H4 (cell line): ENCODE data around the gene NAB1. TPM values are rescaled to one million over a fixed set of nuclear protein-coding genes. Genes with fewer than 3 reads are reported as not detected.
"Not testable (repeated sequence)": the region's sequence is repeated elsewhere in the genome, so short reads cannot be mapped to it uniquely, and the experiment has no call there.

Experiments used
- DNase-seq: peaks from one replicate; pipeline ENCODE4 v3.0.0-alpha.2; 2015; ENCODE audit warnings: low spot score
- total RNA-seq: library from RNA; depleted of rRNA; stranded (reverse); fragments of >200 nt; shearing (Covaris generic); gene quantifications from 2 replicates; pipeline ENCODE4 v1.2.3, GENCODE V29; 2014; rRNA removed

The NAB1 gene
- total RNA-seq = 22.6 and 28.7 TPM in 2 replicates

GRCh38 chr2:190649035-190649797 lies at the start of gene NAB1:
Gene NAB1, plus strand, starts transcription at chr2:190649083. Its CDS starts 10,094 bp downstream, at chr2:190659177.
- peak; percentile 14 for DNase-seq

DNA sequence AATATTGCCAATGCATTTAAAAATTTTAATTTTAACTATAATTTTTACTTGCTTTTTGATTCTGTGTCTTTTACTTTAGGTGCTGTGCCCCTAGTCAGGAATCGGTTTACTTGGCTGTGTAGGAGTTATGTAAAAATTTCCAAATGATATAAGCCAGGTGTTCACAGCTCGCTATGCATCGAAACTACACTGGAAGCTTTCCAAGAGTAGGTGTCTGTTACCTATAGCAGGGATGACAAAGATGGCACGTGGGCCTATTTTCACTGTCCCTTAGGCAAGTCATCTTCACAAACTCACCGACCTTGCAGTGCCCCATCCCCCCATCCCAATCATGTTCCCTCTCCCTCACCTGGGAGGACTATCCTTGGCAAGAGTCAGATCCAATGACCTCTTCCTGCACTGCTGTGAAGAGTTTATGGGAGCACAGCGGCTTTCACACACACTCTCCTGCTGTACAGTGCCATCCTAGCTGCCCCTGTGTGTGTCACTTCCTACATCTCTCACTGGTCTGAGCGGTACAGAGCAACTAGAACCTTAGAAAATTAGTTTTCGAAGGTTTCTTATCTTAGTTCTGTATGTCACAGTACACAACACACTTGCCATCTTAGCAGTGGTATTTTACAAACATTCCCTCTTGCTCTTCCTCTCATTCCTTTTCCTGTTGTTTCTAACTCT lies 49.2 kb upstream of the NAB1 start:
- DNase-seq = no peak

DNA sequence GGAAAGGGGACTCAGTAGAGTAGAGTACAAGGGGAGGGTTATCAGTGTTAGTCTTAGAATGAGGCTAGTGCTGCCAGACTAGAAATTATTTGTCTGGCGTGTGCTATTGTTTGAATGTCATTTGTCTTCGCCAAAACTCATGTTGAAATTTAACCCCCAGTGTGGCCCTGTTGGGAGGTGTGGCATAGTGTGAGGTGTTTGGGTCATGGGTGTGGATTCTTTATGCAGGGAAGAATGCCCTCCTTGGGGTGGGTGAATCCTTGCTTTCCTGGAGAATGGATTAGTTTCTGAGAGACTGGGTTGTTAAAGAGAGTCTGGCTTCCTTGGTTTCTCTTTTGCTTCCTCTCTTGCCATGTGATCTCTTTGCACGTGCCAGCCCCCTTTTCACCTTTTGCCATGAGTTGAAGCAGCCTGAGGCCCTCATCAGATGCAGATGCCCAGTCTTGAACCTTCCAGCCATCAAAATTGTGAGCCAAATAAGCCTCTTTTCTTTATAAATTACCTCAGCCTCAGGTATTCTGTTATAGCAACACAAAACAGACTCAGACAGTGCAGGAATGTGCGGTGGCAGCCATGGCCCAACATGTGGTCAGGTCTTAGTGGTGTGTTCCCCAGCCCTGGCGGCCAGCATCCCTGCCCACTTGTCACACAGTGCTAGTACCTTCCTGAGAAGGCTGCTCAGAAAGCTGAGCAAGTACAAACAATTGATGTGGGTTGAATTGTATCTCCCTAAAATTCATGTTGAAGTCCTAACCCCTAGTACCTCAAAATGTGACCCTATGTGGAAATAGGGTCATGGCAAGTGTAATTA lies 48.4 kb upstream of the NAB1 start:
- no peak for DNase-seq

DNA sequence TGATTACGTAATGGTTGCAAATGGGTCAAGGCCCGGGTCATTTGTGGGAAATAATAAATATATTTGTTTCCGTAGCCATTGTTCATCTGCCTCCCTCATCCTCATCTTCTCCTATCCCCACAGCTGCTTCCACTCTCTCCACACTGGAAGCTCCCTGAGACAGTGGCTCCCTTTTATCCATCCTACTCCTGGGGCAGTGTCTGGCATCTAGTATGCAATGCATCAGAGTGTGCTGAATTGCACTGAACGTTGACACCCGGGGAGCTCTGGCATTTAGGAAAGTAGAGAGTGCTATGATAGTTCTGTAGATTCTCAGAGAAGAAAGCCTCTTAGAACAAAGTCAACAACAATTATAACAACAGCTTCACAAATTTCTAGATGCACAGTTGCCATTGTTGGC lies 45.5 kb upstream of the NAB1 start:
- no peak for DNase-seq

GRCh38 chr2:190607014-190607597 lies 41.8 kb upstream of the NAB1 start:
- DNase-seq = peak; percentile 5

GRCh38 chr2:190607657-190608357 lies 41.1 kb upstream of the NAB1 start:
- peak; percentile 54 for DNase-seq

GRCh38 chr2:190608863-190609262 lies 40.0 kb upstream of the NAB1 start:
- not testable (repeated sequence) for DNase-seq

- not testable (repeated sequence) for DNase-seq
Measured at GRCh38 chr2:190609397-190609796, 39.5 kb upstream of the NAB1 start.

DNA sequence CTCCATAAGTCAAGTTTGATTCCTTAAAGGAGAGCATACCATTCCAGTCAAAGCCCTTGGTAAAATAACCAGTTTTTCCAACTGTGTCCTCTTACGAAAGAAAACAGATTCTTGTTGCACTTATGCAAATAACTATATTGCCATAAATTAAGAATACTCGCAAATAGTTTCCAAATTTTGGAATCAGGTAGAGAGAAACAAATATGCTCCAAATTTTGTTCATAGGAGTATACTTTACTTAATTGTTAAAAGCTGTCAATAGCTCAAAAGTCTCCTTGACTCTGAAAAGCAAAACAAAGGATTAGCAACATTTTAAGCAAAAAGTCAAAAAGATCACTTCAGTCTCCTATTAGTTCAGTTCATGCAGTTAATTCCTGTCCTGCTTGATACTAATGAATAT lies 38.4 kb upstream of the NAB1 start:
- not testable (repeated sequence) for DNase-seq

GRCh38 chr2:190615555-190616200 lies 33.2 kb upstream of the NAB1 start:
- no peak for DNase-seq

DNA sequence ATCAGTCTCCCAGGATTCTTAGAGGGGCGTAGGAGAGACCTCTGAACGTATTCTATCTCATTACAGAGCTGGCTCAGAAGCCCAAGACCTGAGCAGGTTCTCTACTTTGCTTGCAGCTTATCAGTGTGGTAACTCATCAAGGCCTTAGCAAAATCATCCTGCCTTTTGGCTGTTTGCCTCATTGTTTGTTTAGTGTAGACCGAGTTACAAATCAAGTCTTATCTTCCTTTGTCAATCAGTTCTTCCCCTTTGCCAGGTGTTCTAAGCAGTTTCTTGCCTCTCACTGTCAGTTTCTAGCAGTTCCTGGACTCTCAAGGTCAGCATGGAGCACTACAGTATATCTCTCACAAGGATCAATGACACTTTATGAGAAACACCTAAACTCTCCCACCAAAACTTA lies 30.9 kb upstream of the NAB1 start:
- no peak for DNase-seq

DNA sequence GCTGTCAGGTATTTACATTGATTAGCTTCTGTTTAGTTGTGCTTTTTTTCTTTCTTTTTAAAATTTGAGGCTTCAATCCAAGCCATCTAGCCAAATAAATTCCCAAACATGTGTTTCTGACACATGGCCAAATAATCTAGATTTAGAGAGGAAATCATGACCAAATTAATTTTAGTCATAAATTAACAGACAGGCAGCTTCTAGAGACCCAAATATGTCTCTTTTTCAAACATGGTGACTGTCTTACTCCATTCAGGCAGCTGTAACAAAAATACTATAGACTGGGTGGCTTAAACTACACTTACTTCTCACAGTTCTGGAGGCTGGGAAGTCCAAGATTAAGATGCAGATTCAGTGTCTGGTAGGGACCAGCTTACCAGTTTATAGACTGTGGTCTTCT lies 23.2 kb upstream of the NAB1 start:
- no peak for DNase-seq

- DNase-seq = no peak
Measured at GRCh38 chr2:190626641-190627210, 22.2 kb upstream of the NAB1 start.

DNA sequence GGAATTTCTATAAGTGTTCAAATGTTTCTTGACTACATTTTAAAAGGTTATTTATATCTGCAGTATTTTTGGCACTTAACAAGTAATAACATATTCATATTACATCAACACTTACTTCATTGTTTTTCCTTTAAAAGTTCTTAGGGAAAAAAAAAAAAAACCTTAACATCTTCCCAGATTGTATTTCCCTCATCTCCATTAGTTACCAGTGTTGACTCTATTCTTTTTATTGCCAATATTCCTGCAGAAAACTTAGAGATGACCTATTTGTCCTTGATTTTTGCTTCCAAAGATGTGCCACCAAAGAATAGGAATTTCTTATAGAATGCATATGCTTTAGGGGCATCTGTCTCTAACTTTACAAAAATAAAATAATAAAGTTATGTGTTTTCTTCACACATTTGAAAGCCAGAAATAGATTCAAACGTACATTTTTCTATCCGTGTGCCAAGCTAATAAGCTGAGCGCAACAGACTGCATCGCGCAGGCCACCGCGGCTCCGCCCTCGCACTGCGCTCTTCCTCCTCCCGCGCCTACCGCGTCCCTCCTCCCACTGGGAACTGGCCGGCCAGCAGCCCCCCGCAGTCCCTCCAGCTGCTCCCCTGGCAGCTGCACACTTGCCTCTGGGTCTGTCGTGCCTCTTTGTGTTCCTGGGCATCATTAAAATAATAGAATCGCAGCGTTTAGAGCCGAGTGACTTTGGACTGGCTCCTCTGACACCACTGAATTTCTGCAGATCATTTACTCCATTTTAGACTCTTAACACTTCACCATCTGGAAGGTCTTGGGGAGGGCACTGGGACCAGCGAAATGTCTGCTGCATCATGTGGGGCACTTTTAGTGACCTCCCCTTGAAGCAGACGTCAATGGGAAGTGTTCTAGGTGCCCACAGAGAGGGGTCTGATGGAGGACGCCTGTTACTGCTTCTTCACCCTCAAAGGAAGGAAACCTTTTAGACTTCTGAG lies 21.2 kb upstream of the NAB1 start:
- DNase-seq = no peak

DNA sequence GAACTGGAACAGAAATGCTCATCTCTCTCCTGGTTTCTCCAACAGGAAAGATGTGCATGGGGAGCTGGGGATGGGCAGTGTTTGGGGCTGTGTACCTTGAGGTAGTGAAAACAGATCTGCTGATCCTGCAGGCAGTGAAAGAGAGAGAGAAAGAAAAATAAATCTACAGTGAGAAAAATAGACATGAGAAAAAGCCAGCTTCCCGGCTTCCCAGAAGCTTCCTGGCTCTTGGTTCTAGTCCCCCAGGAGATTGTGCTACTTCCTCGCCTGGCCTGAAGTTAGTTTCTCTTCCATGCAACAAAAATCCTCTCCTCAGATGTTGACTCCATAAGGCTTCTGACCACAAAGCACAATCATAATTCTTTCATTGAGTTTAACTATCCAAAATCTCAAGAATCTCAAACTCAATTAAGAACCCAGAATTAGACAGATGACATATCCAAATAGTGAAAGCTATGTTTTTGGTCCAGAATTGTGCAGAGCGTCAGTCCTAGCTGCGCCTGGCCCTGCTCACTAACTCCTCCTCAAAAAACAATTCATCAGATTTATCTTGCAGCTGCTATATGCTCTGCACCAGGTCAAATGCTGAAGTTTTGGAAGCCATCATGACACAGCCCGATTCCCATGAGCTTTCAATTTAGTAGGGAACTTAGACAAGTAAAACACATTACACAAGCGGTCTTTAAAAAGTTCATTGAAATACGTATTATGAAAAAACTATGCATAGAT lies 20.1 kb upstream of the NAB1 start:
- DNase-seq = no peak

GRCh38 chr2:190634381-190634780 lies 14.5 kb upstream of the NAB1 start:
- no peak for DNase-seq

DNA sequence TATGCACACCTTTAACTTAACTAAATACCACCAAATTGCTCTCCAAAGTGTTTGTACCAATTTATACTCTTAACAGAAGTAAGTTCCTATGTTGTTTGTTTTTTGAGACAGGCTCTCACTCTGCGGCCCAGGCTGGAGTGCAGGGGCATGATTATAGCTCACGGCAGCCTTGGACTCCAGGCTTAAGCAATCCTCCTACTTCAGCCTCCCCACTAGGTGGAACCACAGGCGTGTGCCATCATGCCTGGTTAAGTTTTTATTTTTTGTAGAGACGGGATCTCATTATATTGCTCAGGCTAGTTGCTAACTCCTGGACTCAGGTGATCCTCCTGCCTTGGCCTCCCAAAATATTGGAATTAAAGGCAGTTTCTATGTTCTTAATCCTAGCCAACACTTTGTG lies 13.1 kb upstream of the NAB1 start:
- no peak for DNase-seq

DNA sequence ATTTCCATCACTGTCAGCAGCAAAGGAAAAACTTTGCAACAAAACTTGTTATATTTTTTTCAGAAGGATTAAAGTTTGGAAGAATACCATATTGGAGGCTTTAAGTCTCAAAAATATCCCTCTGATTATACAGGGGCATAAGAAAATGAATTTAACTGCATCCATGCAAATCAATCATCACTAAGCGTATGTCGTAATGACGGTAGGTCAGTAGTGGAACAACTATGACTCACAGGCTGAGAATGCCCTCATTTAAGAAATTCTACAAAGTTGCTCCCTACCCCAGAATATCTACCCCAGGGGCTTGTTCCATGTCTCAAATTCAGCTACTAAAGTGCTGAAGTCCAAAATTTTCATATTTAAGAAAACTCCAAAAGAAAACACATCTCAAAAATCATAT lies 12.5 kb upstream of the NAB1 start:
- peak; percentile 40 for DNase-seq

DNA sequence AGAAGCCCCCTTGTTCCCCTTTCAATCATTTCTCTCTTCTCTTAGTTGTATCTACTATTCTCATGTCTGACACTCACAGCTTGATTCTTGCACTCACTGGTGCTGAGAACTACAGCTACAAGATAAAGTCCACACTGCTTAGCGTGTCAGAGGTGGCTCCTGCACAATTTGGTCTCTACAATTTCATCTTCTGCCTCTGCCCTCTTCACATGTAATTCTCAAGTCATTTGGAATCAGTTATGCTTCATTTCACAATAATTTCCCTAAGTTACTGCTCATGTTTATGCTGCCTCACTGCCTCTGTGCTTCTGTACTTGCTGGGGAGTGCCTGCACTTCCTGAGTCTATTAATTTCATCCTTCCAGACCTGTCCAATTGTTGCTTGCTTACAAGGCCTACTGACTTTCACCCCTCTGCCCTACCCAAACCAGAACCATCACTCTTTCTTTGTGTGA lies 11.6 kb upstream of the NAB1 start:
- DNase-seq = no peak
